ENCODE data around the gene TLR8.

Gene TLR8

GRCh38 chrX:12886545-12886944 lies 19.9 kb upstream of the TLR8 start:
- no peak overlapping the region for H2AFZ ChIP-seq (ENCODE audit: low read length)
- DNase-seq, result no peak
- H4K20me1 ChIP-seq (ENCODE audit: insufficient read depth, low read length), result no peaks in the 10 kb centered on the region
- no peaks in the 10 kb centered on the region for H3K79me2 ChIP-seq (ENCODE audit: low read length)
- peaks cover 57% of the 10 kb centered on the region for H3K4me1 ChIP-seq (ENCODE audit: low read length)
- no peak overlapping the region for H3K4me3 ChIP-seq (ENCODE audit: low read length)
- TF ChIP-seq EZH2phosphoT487 (IDR thresholded peaks at IDR 0.05; ENCODE audit: low read length) (no peak), EZH2 (optimal IDR thresholded peaks at IDR 0.05; ENCODE audit: low read depth, low read length) (no peak), CTCF (IDR thresholded peaks at IDR 0.05; ENCODE audit: low read length) (no peak)
- no peak overlapping the region for H3K9ac ChIP-seq (ENCODE audit: low read length)
- H3K27ac ChIP-seq (ENCODE audit: low read length), result peak overlapping the region; percentile 100; the same call in 1 of the 2 replicates
- no peaks in the 10 kb centered on the region for H3K9me2 ChIP-seq (replicated peaks; ENCODE audit: insufficient read depth, low read length)
- H3F3A ChIP-seq (ENCODE audit: insufficient read depth, low read length), result peaks cover 37% of the 10 kb centered on the region
- no peaks in the 10 kb centered on the region for H3K36me3 ChIP-seq (replicated peaks; ENCODE audit: insufficient read depth, low read length)
- no peaks in the 10 kb centered on the region for H3K27me3 ChIP-seq (replicated peaks; ENCODE audit: insufficient read depth, low read length)
- no peak overlapping the region for H3K4me2 ChIP-seq (ENCODE audit: low read depth, low read length)
- no peaks in the 10 kb centered on the region for H3K9me3 ChIP-seq (replicated peaks; ENCODE audit: insufficient read depth, low read length)

DNA sequence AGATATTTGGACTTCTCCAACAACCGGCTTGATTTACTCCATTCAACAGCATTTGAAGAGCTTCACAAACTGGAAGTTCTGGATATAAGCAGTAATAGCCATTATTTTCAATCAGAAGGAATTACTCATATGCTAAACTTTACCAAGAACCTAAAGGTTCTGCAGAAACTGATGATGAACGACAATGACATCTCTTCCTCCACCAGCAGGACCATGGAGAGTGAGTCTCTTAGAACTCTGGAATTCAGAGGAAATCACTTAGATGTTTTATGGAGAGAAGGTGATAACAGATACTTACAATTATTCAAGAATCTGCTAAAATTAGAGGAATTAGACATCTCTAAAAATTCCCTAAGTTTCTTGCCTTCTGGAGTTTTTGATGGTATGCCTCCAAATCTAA lies 19.3 kb upstream of the TLR8 start:
- no peak overlapping the region for H3K4me3 ChIP-seq (ENCODE audit: low read length)
- peaks cover 42% of the 10 kb centered on the region for H3F3A ChIP-seq (ENCODE audit: insufficient read depth, low read length)
- H3K4me2 ChIP-seq (ENCODE audit: low read depth, low read length), result no peak overlapping the region
- peak overlapping the region; percentile 15; the same call in 1 of the 2 replicates for H3K9ac ChIP-seq (ENCODE audit: low read length)
- peak overlapping the region; percentile 100; the same call in 1 of the 2 replicates for H3K27ac ChIP-seq (ENCODE audit: low read length)
- DNase-seq, result no peak
- no peaks in the 10 kb centered on the region for H3K9me2 ChIP-seq (replicated peaks; ENCODE audit: insufficient read depth, low read length)
- no peaks in the 10 kb centered on the region for H3K9me3 ChIP-seq (replicated peaks; ENCODE audit: insufficient read depth, low read length)
- H3K4me1 ChIP-seq (ENCODE audit: low read length), result peaks cover 56% of the 10 kb centered on the region
- no peaks in the 10 kb centered on the region for H4K20me1 ChIP-seq (ENCODE audit: insufficient read depth, low read length)
- no peaks in the 10 kb centered on the region for H3K36me3 ChIP-seq (replicated peaks; ENCODE audit: insufficient read depth, low read length)
- no peak overlapping the region for H2AFZ ChIP-seq (ENCODE audit: low read length)
- H3K79me2 ChIP-seq (ENCODE audit: low read length), result no peaks in the 10 kb centered on the region
- TF ChIP-seq EZH2phosphoT487 (IDR thresholded peaks at IDR 0.05; ENCODE audit: low read length) (no peak), EZH2 (optimal IDR thresholded peaks at IDR 0.05; ENCODE audit: low read depth, low read length) (no peak), CTCF (IDR thresholded peaks at IDR 0.05; ENCODE audit: low read length) (no peak)
- H3K27me3 ChIP-seq (replicated peaks; ENCODE audit: insufficient read depth, low read length), result no peaks in the 10 kb centered on the region

DNA sequence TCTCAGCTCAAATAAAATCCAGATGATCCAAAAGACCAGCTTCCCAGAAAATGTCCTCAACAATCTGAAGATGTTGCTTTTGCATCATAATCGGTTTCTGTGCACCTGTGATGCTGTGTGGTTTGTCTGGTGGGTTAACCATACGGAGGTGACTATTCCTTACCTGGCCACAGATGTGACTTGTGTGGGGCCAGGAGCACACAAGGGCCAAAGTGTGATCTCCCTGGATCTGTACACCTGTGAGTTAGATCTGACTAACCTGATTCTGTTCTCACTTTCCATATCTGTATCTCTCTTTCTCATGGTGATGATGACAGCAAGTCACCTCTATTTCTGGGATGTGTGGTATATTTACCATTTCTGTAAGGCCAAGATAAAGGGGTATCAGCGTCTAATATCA lies 18.7 kb upstream of the TLR8 start:
- no peaks in the 10 kb centered on the region for H4K20me1 ChIP-seq (ENCODE audit: insufficient read depth, low read length)
- no peaks in the 10 kb centered on the region for H3K27me3 ChIP-seq (replicated peaks; ENCODE audit: insufficient read depth, low read length)
- peak; percentile 67 for DNase-seq
- no peaks in the 10 kb centered on the region for H3K9me3 ChIP-seq (replicated peaks; ENCODE audit: insufficient read depth, low read length)
- H3K4me2 ChIP-seq (ENCODE audit: low read depth, low read length), result peak overlapping the region; percentile 51; the same call in 1 of the 2 replicates
- H3K27ac ChIP-seq (ENCODE audit: low read length), result peak overlapping the region; percentile 100
- H3K9ac ChIP-seq (ENCODE audit: low read length), result peak overlapping the region; percentile 38; the same call in 1 of the 2 replicates
- H3K9me2 ChIP-seq (replicated peaks; ENCODE audit: insufficient read depth, low read length), result no peaks in the 10 kb centered on the region
- H3K36me3 ChIP-seq (replicated peaks; ENCODE audit: insufficient read depth, low read length), result no peaks in the 10 kb centered on the region
- H3F3A ChIP-seq (ENCODE audit: insufficient read depth, low read length), result peaks cover 48% of the 10 kb centered on the region
- H3K4me1 ChIP-seq (ENCODE audit: low read length), result peaks cover 61% of the 10 kb centered on the region
- TF ChIP-seq EZH2phosphoT487 (IDR thresholded peaks at IDR 0.05; ENCODE audit: low read length) (no peak), CTCF (IDR thresholded peaks at IDR 0.05; ENCODE audit: low read length) (no peak), EZH2 (optimal IDR thresholded peaks at IDR 0.05; ENCODE audit: low read depth, low read length) (no peak)
- no peak overlapping the region for H2AFZ ChIP-seq (ENCODE audit: low read length)
- H3K4me3 ChIP-seq (ENCODE audit: low read length), result no peak overlapping the region
- H3K79me2 ChIP-seq (ENCODE audit: low read length), result no peaks in the 10 kb centered on the region
